IMR-90 (cell line): ENCODE results near the gene RAB27B.

Experiments
- BHLHE40 ChIP-seq: fragments of 150-350 bp; IDR thresholded peaks from 2 replicates; pipeline ENCODE4 v1.6.1; 2016; ENCODE audit warnings: mild to moderate bottlenecking, low read depth, low read length
- CEBPB ChIP-seq: IDR thresholded peaks from 2 replicates; pipeline ENCODE4 v1.6.1; 2012; ENCODE audit warnings: low read depth, low read length, improper control_type of control experiment
- POLR2A ChIP-seq: IDR thresholded peaks from 2 replicates; pipeline ENCODE4 v1.6.1; 2012; ENCODE audit warnings: mild to moderate bottlenecking, low read depth, low read length
- RAD21 ChIP-seq: IDR thresholded peaks from 2 replicates; pipeline ENCODE4 v1.6.1; 2012; ENCODE audit warnings: low read length, improper control_type of control experiment
- RCOR1 ChIP-seq: IDR thresholded peaks from 2 replicates; pipeline ENCODE4 v1.6.1; 2012; ENCODE audit warnings: mild to moderate bottlenecking, low read length, improper control_type of control experiment; ENCODE audit not compliant: insufficient replicate concordance
- SMC3 ChIP-seq: fragments of 150-350 bp; IDR thresholded peaks from 2 replicates; pipeline ENCODE4 v1.6.1; 2016; ENCODE audit warnings: low read depth, mild to moderate bottlenecking, antibody characterized with exemption, low read length, moderate library complexity
- TF ChIP-seq, protein P1 (sequence below): conservative IDR thresholded peaks from 2 replicates; pipeline ENCODE4 v1.5.1; 2012; ENCODE audit warnings: mild to moderate bottlenecking, low read depth, low read length, improper control_type of control experiment

DNA sequence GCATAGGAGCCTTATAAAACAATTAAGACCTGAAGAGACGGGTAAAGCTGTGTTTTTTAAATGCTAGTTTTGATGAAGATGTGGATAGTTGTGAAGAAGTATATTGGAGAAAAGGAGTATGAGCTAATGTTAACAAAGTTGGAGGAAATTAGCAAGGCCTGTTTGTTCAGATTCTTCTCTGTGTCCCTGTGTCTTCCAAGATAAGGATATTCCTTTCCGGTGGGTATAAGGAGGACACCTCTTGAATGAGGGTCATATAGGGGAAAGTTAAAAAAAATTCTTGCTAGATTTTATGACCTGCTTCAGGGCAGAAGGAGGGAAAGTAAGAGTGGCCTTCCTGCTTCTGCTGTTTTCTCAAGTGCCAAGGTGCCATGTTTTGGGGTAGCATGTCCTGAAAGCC lies 72.0 kb downstream of the RAB27B start:
- TF ChIP-seq BHLHE40: no peak
- TF ChIP-seq, protein P1, sequence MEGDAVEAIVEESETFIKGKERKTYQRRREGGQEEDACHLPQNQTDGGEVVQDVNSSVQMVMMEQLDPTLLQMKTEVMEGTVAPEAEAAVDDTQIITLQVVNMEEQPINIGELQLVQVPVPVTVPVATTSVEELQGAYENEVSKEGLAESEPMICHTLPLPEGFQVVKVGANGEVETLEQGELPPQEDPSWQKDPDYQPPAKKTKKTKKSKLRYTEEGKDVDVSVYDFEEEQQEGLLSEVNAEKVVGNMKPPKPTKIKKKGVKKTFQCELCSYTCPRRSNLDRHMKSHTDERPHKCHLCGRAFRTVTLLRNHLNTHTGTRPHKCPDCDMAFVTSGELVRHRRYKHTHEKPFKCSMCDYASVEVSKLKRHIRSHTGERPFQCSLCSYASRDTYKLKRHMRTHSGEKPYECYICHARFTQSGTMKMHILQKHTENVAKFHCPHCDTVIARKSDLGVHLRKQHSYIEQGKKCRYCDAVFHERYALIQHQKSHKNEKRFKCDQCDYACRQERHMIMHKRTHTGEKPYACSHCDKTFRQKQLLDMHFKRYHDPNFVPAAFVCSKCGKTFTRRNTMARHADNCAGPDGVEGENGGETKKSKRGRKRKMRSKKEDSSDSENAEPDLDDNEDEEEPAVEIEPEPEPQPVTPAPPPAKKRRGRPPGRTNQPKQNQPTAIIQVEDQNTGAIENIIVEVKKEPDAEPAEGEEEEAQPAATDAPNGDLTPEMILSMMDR: no peak
- no peak for TF ChIP-seq POLR2A
- no peak for TF ChIP-seq RAD21
- no peak for TF ChIP-seq CEBPB
- TF ChIP-seq SMC3: no peak
- TF ChIP-seq RCOR1: no peak
